Measurements from ENCODE around the gene OPN4.

OPN4 gene, protein sequence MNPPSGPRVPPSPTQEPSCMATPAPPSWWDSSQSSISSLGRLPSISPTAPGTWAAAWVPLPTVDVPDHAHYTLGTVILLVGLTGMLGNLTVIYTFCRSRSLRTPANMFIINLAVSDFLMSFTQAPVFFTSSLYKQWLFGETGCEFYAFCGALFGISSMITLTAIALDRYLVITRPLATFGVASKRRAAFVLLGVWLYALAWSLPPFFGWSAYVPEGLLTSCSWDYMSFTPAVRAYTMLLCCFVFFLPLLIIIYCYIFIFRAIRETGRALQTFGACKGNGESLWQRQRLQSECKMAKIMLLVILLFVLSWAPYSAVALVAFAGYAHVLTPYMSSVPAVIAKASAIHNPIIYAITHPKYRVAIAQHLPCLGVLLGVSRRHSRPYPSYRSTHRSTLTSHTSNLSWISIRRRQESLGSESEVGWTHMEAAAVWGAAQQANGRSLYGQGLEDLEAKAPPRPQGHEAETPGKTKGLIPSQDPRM

DNA sequence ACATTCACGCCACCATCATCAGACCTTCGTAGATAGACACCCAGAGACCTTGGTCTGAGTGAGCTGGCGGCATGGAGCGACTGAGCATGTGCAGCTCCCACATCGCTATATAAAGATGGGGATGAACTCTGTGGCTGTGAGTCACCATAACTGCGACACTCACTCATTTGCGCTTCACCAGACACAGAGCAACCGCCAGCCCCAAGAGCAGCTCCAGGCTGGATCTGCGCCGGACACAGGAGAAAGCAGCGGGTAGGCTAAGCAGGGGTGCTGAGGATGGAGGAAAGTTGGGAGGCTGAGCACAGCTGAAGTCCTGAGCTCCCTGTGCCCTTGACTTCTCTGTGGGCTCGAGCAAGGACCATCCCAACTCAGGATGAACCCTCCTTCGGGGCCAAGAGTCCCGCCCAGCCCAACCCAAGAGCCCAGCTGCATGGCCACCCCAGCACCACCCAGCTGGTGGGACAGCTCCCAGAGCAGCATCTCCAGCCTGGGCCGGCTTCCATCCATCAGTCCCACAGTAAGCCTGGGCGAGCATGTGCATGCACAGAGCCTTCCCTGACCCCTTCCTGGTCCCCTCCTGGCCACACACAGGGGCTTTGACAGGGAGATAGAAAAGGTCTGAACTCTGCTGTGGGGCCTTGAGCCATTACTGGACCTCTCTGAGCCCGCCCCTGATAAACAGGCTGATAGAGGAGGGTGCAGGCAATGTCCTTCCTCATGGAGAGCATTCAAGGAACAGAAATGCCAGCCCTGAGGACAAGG is at the start of gene OPN4:
Gene OPN4 (plus strand): TSS at position 137 of the 762 bp plus-strand sequence. CDS start 237 bp downstream, at position 374.
- TF ChIP-seq, protein P1, sequence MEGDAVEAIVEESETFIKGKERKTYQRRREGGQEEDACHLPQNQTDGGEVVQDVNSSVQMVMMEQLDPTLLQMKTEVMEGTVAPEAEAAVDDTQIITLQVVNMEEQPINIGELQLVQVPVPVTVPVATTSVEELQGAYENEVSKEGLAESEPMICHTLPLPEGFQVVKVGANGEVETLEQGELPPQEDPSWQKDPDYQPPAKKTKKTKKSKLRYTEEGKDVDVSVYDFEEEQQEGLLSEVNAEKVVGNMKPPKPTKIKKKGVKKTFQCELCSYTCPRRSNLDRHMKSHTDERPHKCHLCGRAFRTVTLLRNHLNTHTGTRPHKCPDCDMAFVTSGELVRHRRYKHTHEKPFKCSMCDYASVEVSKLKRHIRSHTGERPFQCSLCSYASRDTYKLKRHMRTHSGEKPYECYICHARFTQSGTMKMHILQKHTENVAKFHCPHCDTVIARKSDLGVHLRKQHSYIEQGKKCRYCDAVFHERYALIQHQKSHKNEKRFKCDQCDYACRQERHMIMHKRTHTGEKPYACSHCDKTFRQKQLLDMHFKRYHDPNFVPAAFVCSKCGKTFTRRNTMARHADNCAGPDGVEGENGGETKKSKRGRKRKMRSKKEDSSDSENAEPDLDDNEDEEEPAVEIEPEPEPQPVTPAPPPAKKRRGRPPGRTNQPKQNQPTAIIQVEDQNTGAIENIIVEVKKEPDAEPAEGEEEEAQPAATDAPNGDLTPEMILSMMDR (conservative IDR thresholded peaks at IDR 0.05; ENCODE audit: low read depth, low read length) = no peak
- H3K4me3 ChIP-seq (ENCODE audit: low read length) = no peak within 1 kb of the TSS
- DNase-seq (ENCODE audit: low read depth) = no peak

DNA sequence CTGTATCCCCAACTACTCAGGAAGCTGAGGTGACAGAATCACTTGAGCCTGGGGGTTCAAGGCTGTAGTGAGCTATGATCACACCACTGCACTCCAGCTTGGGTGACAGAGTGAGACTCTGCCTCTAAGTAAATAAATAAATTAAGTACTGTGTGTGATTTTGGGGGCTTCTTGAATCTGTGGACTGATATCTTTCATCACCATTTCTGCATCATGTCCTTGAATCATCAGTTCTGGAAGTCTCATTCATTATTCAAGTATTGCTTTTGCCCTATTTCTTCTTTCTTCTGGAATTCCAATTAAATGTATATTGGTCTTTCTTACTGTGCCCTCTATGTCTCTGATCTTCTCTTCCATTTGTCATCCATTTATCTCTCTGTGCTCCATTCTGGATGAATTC is 46.7 kb upstream of the OPN4 start:
- DNase-seq (ENCODE audit: low read depth) = no peak
- no peak overlapping the region for H3K4me3 ChIP-seq (ENCODE audit: low read length)
- TF ChIP-seq, protein P1 (conservative IDR thresholded peaks at IDR 0.05; ENCODE audit: low read depth, low read length) = no peak

DNA sequence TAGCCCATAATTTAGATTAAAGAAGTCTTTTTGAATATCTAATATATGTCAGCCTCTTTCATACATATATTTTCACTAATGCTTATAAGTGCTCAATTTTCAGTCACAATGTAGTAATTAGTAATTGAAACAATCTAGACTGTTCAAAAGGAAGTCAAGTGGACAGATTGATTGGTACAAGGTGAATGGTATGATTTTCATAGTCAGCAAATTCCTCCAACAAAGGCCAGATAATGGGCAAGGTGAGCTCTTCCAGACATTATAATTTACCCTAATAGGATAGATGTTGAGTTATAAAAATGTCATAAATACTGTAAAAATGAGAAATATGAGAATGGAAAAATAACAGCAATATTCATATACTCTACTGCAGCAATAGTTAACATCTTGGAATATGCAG is 44.4 kb upstream of the OPN4 start:
- no peak overlapping the region for H3K4me3 ChIP-seq (ENCODE audit: low read length)
- TF ChIP-seq, protein P1 (conservative IDR thresholded peaks at IDR 0.05; ENCODE audit: low read depth, low read length) = no peak
- no peak for DNase-seq (ENCODE audit: low read depth)

DNA sequence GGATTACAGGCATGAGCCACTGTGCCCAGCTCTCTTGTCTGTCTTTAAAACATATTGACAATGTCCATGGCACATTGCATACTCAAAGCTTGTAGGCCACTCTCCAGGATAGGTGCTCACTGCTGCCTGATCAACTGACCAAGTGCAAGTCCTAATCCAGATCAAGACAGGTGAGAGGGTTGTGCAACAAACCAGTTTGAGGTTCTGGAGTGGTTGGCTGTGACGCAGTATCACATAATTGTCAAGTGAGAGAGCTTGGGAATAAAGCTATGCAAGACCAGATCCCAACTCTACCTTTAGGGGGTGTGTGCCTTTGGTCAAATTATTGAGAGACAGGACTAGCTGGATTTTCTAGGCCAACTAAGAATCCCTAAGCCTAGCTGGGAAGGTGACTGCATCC is 43.0 kb upstream of the OPN4 start:
- no peak for DNase-seq (ENCODE audit: low read depth)
- no peak overlapping the region for H3K4me3 ChIP-seq (ENCODE audit: low read length)
- TF ChIP-seq, protein P1 (conservative IDR thresholded peaks at IDR 0.05; ENCODE audit: low read depth, low read length) = no peak

DNA sequence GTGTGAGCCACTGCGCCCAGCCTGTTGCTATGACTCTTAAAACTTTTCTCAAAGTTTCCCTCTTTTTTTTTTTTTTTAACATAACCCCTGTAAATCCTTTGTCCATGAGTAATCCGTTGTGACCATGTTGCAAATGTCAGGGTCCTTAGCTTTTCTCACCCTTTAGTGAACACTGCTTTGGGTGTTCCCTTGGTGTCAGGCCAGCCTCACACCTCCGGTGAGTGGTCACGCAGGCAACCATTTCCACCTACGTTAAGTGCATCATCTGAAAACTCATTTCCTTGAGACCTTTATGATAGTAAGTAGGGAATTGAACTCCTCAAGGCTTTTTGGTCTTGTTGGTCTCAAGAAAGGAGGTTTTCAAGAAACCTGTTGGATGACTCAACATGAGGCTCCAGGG is 41.3 kb upstream of the OPN4 start:
- TF ChIP-seq, protein P1 (conservative IDR thresholded peaks at IDR 0.05; ENCODE audit: low read depth, low read length) = no peak
- no peak overlapping the region for H3K4me3 ChIP-seq (ENCODE audit: low read length)
- DNase-seq (ENCODE audit: low read depth) = no peak

DNA sequence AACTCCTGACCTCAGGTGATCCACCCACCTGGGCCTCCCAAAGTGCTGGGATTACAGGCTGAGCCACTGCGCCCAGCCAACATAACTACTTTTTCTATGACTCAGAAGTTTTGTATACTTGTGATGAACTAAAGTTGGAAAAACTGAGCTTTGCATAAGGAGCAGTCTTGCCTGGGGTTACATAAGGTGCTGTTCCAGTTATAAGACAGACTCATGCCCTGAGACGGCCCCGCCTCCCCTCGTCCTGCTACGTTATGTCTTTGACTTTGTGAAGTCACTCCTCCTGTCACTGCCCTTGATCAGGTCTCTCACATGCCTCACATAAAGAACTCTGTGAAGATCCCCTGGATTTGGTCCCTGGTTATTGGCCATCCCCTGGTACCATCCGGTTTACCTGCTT is 40.4 kb upstream of the OPN4 start:
- H3K4me3 ChIP-seq (ENCODE audit: low read length) = no peak overlapping the region
- TF ChIP-seq, protein P1 (conservative IDR thresholded peaks at IDR 0.05; ENCODE audit: low read depth, low read length) = no peak
- DNase-seq (ENCODE audit: low read depth) = no peak

All from retinal pigment epithelial cell (primary cell).